Parietal lobe (tissue), 2 donors: ENCODE measurements around the gene LRRC37A3. TPM values are rescaled to one million over a fixed set of nuclear protein-coding genes. Genes with fewer than 3 reads are reported as not detected.

Source experiments
- small RNA-seq: library from RNA; depleted of rRNA; stranded (forward); fragments of <200 nt; gene quantifications from one replicate; pipeline ENCODE3, GENCODE V24; 2014; ENCODE audit warnings: low replicate concordance
- total RNA-seq: library from RNA; depleted of rRNA; stranded (reverse); fragments of >200 nt; gene quantifications from one replicate; pipeline ENCODE4 v1.2.3, GENCODE V29; 2014

The LRRC37A3 gene
- total RNA-seq, result 37.9 TPM

GRCh38 chr17:64919289-64920025, at the start of gene LRRC37A3:
TSS of gene LRRC37A3 (minus strand) at chr17:64919478. CDS start at chr17:64897257, 22,221 bp downstream.

Small RNAs within 50 kb of the gene (small RNA-seq; reads per million reads assigned to genes)
- gene AC037487.3, result not detected
- gene AC103810.6, result not detected
- not detected for gene AC103810.7
- gene RDM1P4, result not detected
- not detected for gene RN7SL404P
- gene RNU7-115P, result not detected

Other genes with a start within 250 kb of the LRRC37A3 start
- gene GNA13, start 137.3 kb upstream of the LRRC37A3 start, total RNA-seq, result 94.5 TPM
- gene RGS9, start 217.9 kb upstream of the LRRC37A3 start, total RNA-seq, result 14.1 TPM